GM12878 (cell line): ENCODE measurements around the gene PAOX. TPM values are rescaled to one million over a fixed set of nuclear protein-coding genes. Genes with fewer than 3 reads are reported as not detected.

Experiments
- CHD2 ChIP-seq: IDR thresholded peaks from 2 replicates; pipeline ENCODE4 v1.6.1; 2011; ENCODE audit warnings: low read depth, low read length, improper control_type of control experiment, borderline replicate concordance
- ESRRA ChIP-seq: IDR thresholded peaks from 2 replicates; pipeline ENCODE4 v1.6.1; 2012; ENCODE audit warnings: mild to moderate bottlenecking, low read length, improper control_type of control experiment
- FOS ChIP-seq: IDR thresholded peaks from 3 replicates; pipeline ENCODE4 v1.6.1; 2011; ENCODE audit warnings: borderline replicate concordance; ENCODE audit not compliant: insufficient read length; ENCODE audit errors: extremely low read depth
- HDAC6 ChIP-seq: fragments of 200-600 bp; sonication (generic); IDR thresholded peaks from one replicate; pipeline ENCODE4 v1.8.0; 2017; ENCODE audit warnings: antibody characterized with exemption; ENCODE audit not compliant: unreplicated experiment
- NFIC ChIP-seq: IDR thresholded peaks from 2 replicates; pipeline ENCODE4 v1.6.1; 2012; ENCODE audit warnings: low read depth, mild to moderate bottlenecking, inconsistent platforms, low read length, moderate library complexity
- POLR2AphosphoS5 ChIP-seq: IDR thresholded peaks from 2 replicates; pipeline ENCODE4 v1.6.1; 2011; ENCODE audit warnings: mild to moderate bottlenecking, low read length, inconsistent platforms
- RB1 ChIP-seq: fragments of 450-650 bp; formaldehyde crosslinking; IDR thresholded peaks from 2 replicates; pipeline ENCODE4 v1.6.1; 2017; ENCODE audit warnings: mild to moderate bottlenecking, borderline replicate concordance
- SMARCA5 ChIP-seq: fragments of 450-650 bp; IDR thresholded peaks from 2 replicates; pipeline ENCODE4 v1.6.1; 2017; ENCODE audit warnings: mild to moderate bottlenecking
- TCF3 ChIP-seq: IDR thresholded peaks from 2 replicates; pipeline ENCODE4 v1.6.1; 2012; ENCODE audit warnings: low read depth, mild to moderate bottlenecking, low read length, borderline replicate concordance; ENCODE audit not compliant: insufficient read depth
- polyA plus RNA-seq, 11 experiments: library from polyadenylated mRNA; depleted of rRNA in 4 of 11; unstranded in 6 of 11; stranded (reverse) in 5 of 11; fragments of >200 nt; fragmentation: Nextera tagmentation in 4 of 11; fragmentation: Illumina TruSeq in 1 of 11; extraction: Ambion mirVana in 4 of 11; extraction: Trizol in 1 of 11; gene quantifications; 1 replicate in 1 of 11; 2 replicates in 10 of 11; pipeline versions ENCODE4 v1.2.1 to v1.2.3, GENCODE V29; 2011 to 2016; ENCODE audit warnings: inconsistent platforms in 2 of 11, missing spikeins in 2 of 11, low read depth in 1 of 11
- total RNA-seq, 4 experiments: library from RNA; depleted of rRNA in 3 of 4; stranded (reverse); fragments of >200 nt in 3 of 4; fragmentation: Illumina TruSeq in 1 of 4; extraction: Trizol in 1 of 4; gene quantifications; 2 replicates each; pipeline versions ENCODE4 v1.2.1 to v1.2.3, GENCODE V29; 2013 to 2021
- TF ChIP-seq, protein P1 (sequence below): IDR thresholded peaks from 2 replicates; pipeline ENCODE4 v1.6.1; 2012; ENCODE audit warnings: mild to moderate bottlenecking, low read depth, low read length
- TF ChIP-seq, protein P2 (sequence below): fragments of 450-650 bp; IDR thresholded peaks from 2 replicates; pipeline ENCODE4 v1.6.1; 2017; ENCODE audit warnings: antibody characterized with exemption, mild to moderate bottlenecking, moderate library complexity
- TF ChIP-seq, protein P3 (sequence below): fragments of 450-650 bp; formaldehyde crosslinking; IDR thresholded peaks from 2 replicates; pipeline ENCODE4 v1.4.0; 2022; ENCODE audit warnings: mild to moderate bottlenecking, moderate library complexity
- TF ChIP-seq, protein P4 (sequence below): fragments of 450-650 bp; IDR thresholded peaks from 2 replicates; pipeline ENCODE4 v1.6.1; 2017; ENCODE audit warnings: mild to moderate bottlenecking
- TF ChIP-seq, protein P5 (sequence below): fragments of 450-650 bp; IDR thresholded peaks from 2 replicates; pipeline ENCODE4 v1.6.1; 2018; ENCODE audit warnings: borderline replicate concordance, mild to moderate bottlenecking; ENCODE audit not compliant: partially characterized antibody

PAOX gene
- total and polyA plus RNA-seq, 10 of the 15 experiments (the other 5 are each of a cell fraction or from before 2014, with no cell fraction given) = 1.2 to 22.2 (median 10.5) TPM

DNA sequence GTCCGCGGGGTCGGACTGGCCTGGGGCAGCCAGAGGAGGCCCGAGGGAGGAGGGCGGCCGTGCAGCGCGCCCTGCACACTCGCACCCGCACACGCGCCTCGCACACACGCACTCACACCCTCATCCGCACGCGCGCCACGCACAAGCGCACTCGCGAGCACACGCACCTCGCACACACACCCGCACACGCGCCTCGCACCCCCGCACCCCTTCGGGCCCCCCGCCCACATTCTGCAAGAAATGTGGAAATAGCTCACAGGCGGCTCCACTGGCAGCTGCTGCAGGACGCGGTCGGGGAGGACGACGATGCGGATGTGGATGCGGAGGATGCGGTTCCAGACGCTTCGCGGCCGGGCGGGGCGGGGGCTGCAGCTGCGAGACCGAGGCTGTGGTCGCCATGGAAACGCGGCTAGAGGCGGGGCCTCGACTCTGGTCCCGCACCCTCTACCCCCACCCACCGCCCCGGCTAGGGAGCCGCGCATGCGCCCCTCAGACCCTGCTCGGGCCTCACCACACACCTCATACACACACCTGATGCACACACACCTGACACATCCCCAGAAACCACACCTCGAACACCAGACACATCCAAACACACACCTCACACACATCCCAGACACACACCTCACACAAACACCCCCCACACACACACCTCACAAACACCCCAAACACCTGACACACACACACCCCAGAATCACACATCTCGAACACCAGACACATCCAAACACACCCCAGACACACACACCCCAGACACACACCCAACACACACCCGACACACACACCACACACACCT lies 42.3 kb upstream of the PAOX start, which contains the start of gene CALY (continued):
- TF ChIP-seq, protein P1, sequence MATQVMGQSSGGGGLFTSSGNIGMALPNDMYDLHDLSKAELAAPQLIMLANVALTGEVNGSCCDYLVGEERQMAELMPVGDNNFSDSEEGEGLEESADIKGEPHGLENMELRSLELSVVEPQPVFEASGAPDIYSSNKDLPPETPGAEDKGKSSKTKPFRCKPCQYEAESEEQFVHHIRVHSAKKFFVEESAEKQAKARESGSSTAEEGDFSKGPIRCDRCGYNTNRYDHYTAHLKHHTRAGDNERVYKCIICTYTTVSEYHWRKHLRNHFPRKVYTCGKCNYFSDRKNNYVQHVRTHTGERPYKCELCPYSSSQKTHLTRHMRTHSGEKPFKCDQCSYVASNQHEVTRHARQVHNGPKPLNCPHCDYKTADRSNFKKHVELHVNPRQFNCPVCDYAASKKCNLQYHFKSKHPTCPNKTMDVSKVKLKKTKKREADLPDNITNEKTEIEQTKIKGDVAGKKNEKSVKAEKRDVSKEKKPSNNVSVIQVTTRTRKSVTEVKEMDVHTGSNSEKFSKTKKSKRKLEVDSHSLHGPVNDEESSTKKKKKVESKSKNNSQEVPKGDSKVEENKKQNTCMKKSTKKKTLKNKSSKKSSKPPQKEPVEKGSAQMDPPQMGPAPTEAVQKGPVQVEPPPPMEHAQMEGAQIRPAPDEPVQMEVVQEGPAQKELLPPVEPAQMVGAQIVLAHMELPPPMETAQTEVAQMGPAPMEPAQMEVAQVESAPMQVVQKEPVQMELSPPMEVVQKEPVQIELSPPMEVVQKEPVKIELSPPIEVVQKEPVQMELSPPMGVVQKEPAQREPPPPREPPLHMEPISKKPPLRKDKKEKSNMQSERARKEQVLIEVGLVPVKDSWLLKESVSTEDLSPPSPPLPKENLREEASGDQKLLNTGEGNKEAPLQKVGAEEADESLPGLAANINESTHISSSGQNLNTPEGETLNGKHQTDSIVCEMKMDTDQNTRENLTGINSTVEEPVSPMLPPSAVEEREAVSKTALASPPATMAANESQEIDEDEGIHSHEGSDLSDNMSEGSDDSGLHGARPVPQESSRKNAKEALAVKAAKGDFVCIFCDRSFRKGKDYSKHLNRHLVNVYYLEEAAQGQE = no peak
- TF ChIP-seq, protein P2, sequence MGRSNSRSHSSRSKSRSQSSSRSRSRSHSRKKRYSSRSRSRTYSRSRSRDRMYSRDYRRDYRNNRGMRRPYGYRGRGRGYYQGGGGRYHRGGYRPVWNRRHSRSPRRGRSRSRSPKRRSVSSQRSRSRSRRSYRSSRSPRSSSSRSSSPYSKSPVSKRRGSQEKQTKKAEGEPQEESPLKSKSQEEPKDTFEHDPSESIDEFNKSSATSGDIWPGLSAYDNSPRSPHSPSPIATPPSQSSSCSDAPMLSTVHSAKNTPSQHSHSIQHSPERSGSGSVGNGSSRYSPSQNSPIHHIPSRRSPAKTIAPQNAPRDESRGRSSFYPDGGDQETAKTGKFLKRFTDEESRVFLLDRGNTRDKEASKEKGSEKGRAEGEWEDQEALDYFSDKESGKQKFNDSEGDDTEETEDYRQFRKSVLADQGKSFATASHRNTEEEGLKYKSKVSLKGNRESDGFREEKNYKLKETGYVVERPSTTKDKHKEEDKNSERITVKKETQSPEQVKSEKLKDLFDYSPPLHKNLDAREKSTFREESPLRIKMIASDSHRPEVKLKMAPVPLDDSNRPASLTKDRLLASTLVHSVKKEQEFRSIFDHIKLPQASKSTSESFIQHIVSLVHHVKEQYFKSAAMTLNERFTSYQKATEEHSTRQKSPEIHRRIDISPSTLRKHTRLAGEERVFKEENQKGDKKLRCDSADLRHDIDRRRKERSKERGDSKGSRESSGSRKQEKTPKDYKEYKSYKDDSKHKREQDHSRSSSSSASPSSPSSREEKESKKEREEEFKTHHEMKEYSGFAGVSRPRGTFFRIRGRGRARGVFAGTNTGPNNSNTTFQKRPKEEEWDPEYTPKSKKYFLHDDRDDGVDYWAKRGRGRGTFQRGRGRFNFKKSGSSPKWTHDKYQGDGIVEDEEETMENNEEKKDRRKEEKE = no peak
- no peak for TF ChIP-seq NFIC
- TF ChIP-seq, protein P3, sequence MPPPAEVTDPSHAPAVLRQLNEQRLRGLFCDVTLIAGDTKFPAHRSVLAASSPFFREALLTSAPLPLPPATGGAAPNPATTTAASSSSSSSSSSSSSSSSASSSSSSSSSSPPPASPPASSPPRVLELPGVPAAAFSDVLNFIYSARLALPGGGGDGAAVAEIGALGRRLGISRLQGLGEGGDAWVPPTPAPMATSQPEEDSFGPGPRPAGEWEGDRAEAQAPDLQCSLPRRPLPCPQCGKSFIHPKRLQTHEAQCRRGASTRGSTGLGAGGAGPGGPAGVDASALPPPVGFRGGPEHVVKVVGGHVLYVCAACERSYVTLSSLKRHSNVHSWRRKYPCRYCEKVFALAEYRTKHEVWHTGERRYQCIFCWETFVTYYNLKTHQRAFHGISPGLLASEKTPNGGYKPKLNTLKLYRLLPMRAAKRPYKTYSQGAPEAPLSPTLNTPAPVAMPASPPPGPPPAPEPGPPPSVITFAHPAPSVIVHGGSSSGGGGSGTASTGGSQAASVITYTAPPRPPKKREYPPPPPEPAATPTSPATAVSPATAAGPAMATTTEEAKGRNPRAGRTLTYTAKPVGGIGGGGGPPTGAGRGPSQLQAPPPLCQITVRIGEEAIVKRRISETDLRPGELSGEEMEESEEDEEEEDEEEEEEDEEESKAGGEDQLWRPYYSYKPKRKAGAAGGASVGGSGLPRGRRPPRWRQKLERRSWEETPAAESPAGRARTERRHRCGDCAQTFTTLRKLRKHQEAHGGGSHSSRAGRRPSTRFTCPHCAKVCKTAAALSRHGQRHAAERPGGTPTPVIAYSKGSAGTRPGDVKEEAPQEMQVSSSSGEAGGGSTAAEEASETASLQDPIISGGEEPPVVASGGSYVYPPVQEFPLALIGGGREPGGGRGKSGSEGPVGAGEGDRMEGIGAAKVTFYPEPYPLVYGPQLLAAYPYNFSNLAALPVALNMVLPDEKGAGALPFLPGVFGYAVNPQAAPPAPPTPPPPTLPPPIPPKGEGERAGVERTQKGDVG = no peak
- TF ChIP-seq HDAC6 = no peak
- TF ChIP-seq ESRRA = no peak
- no peak for TF ChIP-seq SMARCA5
- TF ChIP-seq, protein P4, sequence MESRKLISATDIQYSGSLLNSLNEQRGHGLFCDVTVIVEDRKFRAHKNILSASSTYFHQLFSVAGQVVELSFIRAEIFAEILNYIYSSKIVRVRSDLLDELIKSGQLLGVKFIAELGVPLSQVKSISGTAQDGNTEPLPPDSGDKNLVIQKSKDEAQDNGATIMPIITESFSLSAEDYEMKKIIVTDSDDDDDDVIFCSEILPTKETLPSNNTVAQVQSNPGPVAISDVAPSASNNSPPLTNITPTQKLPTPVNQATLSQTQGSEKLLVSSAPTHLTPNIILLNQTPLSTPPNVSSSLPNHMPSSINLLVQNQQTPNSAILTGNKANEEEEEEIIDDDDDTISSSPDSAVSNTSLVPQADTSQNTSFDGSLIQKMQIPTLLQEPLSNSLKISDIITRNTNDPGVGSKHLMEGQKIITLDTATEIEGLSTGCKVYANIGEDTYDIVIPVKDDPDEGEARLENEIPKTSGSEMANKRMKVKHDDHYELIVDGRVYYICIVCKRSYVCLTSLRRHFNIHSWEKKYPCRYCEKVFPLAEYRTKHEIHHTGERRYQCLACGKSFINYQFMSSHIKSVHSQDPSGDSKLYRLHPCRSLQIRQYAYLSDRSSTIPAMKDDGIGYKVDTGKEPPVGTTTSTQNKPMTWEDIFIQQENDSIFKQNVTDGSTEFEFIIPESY = no peak
- TF ChIP-seq CHD2 = no peak
- peak; percentile 64; the same call in 1 of the 2 replicates for TF ChIP-seq TCF3
- TF ChIP-seq RB1 = no peak
- no peak for TF ChIP-seq POLR2AphosphoS5
- no peak for TF ChIP-seq FOS
- TF ChIP-seq, protein P5, sequence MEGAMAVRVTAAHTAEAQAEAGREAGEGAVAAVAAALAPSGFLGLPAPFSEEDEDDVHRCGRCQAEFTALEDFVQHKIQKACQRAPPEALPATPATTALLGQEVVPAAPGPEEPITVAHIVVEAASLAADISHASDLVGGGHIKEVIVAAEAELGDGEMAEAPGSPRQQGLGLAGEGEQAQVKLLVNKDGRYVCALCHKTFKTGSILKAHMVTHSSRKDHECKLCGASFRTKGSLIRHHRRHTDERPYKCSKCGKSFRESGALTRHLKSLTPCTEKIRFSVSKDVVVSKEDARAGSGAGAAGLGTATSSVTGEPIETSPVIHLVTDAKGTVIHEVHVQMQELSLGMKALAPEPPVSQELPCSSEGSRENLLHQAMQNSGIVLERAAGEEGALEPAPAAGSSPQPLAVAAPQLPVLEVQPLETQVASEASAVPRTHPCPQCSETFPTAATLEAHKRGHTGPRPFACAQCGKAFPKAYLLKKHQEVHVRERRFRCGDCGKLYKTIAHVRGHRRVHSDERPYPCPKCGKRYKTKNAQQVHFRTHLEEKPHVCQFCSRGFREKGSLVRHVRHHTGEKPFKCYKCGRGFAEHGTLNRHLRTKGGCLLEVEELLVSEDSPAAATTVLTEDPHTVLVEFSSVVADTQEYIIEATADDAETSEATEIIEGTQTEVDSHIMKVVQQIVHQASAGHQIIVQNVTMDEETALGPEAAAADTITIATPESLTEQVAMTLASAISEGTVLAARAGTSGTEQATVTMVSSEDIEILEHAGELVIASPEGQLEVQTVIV = no peak
